HG03469 (cell line): ENCODE results near the gene NEK10.
"Not testable (repeated sequence)": the region's sequence is repeated elsewhere in the genome, so short reads cannot be mapped to it uniquely, and the experiment has no call there.

Source experiments
- ATAC-seq: cut with Tn5 transposase; IDR thresholded peaks from one replicate; pipeline ENCODE4 v1.9.1; 2021; ENCODE audit warnings: mild to moderate bottlenecking, moderate library complexity, moderate number of reproducible peaks; ENCODE audit not compliant: unreplicated experiment

The NEK10 gene

DNA sequence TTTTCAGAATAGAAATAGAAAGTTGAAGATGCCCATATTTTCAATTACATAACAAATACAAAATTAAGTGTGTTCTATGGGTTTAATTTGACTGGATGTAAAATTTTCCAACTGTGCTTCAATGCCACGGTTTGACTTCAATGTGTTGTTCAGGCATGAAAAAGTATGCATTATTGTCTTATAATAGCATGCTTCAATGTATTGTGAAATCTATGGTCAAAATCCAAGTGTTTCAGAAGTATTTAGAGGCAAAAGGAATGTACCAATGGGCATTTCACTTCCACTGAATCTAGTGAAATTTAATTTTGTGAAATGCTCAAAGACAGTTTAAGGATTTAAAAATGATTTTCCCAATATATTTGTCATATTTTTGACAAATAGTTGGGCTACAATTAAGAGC lies 16.0 kb downstream of the NEK10 start:
- ATAC-seq: no peak

DNA sequence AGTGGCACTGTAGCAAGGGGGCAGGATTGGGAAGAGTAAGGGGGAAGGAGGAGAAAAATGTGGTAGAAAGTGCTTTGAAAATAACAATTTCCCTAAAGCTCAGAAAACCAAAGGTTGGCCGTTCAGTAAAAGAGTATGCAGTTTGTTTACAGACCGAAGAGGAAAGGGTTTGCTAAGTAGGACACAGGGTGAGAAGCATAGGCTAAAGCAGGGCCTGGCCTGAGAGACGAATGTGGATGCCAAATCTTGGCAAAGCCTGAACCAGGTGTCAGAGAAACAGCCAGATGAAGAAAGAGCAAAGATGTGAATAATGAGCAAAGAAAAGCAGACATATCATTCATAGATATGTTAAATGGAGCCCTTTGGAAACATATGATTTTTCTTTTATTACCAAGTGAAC lies 17.1 kb downstream of the NEK10 start:
- ATAC-seq: no peak

DNA sequence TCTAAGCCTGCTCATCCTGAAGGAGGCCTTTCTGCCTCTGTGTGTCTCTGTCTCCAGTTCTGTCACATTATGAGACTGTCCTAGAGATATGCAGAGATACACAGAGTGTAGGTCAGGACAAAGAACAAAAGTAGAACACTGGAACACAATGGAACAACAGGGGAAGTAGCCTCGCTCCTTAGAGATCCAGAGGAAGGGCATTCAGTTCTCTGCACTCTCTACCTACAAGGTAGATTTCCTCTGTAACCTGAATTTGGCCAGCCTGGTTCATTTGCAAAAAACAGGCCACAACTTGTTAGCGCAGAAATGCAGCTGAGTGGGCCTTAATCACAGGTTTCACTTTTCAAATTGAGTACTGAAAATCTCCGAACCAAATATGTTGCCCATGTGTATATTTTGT lies 19.4 kb downstream of the NEK10 start:
- ATAC-seq: peak; percentile 60

DNA sequence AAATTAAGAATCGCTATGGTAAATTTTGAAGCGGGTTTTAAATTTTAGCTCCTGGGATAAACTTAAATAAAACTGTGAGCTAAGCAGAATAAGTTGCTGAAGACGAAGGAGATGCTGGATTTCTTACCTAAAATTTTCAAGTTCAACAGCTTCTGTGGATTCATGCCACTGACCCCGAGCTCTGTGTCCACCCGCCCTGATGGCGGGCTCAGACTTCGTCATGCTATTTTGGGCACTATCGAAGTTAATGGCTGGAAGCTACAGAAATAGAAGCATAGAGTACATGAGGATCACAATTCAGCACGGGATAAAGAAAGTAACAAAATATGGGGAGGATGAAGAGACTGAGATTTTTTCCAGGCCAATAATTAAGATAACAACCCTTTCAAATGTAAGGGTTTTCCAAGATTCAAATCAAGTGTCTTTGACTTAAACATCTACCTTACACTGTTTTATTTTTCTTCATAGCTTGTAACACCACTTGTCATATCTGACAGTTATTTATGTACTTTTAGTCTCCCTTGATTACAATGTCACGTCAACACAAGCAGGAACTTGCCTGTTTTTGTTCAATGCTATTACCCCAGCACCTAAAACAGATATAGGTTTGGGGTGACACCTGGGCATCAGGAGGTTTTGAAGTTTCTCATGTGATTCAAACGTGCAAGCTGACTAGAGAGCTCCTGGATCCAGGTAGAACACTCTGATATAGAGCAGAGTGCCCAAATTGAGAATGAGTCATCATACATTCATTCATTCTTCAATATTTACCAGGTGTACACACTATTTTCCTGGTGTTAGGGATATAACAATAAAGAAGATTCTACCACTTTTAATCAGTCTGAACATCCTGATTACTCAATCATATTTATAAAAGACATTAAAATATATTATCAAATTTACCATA lies 23.0 kb downstream of the NEK10 start:
- ATAC-seq: no peak

DNA sequence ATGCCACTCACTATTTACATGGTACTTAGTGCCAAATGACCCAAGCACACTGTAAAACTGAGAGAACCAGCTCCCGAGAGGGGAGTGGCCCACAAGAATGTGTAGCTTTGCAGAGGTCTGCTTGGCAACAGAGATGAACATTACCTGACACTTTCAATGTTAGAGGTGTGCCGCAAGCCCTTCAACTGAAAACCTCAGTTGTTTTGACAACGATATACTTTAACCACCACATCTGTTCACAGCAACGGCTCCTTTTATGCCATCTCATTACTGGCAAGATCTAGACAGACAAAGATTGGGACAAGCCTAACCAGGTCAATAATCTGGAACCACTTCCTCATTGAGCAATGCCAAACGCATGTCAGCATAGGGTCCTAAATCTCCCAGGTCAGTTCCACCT lies 23.7 kb downstream of the NEK10 start:
- ATAC-seq: no peak

DNA sequence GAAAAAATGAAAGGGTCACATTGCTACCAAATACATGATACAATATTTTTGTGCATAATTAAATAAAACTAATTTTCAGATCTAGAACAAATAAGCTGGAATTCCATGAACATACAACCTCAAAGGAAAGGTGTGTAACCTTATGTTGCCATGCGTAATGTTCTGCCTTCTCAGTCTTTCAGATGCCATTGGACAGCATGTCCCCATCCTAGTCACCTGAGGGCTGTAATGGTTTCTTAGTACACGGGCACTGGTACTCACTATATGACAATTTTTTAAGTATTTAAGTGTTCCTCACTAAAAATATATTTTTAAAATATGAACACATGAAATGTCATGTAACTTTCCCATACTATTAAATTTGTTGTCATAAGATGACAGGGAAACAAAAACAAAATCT lies 24.1 kb downstream of the NEK10 start:
- ATAC-seq: no peak

DNA sequence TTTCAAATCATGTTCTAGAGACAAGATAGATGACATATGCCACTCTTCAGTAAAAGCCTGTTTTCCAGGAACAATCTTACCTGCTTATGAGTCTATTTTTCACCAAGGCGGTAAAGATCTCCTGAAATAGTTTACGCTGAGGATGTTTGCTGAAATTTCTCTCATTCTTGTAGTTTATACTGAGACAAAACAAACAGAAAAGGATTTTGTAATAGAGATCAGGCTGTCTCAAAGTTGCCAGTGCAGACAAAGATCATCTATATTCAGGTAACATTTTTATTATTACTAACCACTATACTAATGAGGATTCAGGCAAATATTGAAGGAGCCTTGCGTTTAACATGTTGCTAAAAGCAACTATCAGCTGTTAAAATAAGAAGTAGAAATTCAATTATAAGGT lies 25.0 kb downstream of the NEK10 start:
- ATAC-seq: no peak

DNA sequence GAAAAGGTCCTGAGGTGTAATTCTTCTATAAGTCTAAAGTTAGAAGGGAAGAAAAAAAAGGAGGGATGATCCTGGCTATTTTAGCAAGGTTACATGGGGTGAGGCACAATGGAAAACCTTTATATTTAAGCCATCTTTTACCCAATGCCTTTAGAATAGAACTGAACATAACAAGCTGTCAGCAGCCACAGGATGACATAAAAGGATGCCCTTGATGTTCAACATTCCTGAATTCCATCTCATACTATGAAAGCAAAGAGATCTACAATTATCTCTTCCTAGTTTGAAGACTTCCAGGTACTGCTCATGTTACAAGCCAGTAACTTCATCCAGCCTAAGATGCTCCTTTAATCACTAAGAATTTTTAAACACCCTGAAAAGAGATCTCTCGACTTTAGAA lies 26.9 kb downstream of the NEK10 start:
- no peak for ATAC-seq

DNA sequence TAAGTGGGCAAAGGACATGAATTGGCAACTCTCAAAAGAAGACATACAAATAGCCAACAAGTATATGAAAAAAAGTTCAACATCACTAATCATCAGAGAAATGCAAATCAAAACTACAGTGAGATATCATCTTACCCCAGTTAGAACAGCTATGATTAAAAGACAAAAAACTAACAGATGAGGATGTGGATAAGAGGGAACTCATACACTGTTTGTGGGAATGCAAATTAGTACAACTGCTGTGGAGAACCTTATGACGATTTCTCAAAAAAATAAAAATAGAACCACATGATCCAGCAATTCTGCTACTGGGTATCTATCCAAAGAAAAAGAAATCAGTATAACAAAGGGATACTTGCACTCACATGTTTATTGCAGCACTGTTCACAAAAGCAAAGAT lies 28.6 kb downstream of the NEK10 start:
- peak; percentile 82 for ATAC-seq

DNA sequence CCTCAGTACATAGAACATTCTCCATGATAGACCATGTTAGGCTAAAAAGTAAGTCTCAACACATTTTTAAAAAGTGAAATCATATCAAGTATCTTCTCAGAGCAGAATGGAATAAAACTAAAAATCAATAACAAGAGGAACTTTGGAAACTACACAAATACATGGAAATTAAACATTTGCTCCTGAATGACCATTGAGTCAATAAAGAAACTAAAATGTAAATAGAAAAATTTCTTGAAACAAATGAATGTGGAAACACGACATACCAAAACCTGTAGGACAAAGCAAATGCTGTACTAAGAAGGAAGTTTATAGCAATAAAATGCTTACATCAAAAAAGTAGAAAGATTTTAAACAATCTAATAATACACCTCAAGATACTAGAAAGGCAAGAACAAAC lies 33.6 kb downstream of the NEK10 start:
- ATAC-seq: no peak

DNA sequence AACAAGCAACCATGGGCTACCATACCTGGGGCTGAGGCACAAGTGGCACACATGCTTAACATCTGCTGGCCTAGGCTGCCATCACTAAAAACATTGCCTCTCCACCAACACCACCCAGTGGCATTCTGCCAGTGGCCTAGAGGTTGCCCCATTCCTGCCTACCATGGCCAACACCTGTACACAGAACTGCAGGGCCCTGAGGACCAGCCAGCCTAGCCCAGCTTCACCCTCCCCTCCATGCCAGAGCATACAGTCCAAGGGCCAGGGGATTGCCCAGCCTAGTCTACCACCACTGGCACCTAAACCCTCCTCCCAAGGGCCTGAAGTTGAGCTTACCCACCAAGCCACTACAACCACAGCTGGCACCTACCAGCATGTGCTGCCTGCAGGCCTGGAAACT lies 35.3 kb downstream of the NEK10 start:
- ATAC-seq: no peak

DNA sequence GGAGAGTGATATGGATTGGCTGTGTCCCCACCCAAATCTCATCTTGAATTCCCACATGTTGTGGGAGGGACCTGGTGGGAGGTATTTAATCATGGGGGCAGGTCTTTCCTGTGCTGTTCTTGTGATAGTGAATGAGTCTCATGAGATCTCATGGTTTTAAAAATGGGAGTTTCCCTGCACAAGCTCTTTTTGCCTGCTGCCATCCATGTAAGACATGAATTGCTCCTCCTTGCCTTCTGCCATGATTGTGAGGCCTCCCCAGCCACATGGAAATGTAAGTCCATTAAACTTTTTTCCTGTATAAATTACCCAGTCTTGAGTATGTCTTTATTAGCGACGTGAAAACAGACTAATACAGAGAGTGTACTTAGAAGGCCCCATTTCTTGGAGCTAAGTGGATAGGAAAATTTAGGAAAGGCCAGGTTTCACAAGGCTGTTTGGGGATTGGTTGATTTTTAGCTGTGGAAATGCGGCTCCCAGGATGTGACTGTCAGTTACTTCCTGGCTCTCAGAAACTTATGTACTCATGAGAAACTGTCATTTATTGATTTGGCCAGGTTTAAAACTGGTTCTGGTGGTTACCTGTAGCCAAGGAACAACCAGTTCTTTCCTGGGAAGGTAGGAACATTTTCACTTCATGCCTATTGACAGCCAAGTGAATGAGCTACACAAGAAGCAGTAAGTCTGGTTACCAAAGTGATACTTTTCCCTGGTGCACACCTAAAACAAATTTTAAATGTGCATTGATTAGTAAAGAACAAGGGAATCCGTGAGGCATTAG lies 40.0 kb downstream of the NEK10 start:
- not testable (repeated sequence) for ATAC-seq

DNA sequence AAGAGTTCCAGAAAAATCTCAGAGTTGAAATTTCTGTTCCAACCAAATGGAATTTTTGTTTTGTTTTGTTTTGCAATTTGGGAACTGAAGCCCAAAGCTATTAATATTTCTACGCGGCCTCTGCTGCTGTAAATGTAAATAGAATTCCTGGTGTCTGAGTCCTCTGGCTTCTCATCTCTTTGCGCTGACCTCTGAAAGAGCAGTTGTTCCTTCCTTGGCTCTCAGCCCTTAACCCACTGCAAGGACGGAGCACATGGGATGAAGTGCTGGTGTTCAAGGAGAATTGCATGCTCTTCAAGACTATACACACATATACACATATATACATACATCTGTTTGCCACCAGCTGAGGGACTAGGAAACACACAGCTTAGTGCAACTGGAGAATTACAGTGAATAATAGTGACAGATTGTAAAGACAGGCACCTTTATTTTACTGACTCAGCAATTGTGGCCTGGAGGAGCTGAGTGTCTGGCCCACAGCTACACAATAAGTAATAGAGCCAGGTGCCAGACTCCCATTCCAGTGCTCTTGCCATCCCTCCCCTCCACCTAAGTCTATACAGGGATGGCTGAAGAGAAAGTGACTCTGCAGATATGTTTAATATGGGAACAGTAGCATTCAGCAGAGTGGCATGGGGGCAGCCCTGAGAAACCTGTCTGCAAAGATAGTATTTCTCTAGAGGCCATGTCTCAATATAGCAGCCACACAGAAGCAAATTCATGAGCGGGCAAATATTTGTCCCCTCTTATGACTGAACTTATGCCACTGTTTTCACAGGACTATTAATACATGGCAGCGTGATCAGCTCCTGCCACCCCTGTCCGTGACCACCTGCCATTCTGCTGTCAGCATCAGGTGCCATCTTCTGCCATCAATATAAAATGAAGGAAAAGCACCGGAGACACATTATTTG lies 42.3 kb downstream of the NEK10 start:
- no peak for ATAC-seq

DNA sequence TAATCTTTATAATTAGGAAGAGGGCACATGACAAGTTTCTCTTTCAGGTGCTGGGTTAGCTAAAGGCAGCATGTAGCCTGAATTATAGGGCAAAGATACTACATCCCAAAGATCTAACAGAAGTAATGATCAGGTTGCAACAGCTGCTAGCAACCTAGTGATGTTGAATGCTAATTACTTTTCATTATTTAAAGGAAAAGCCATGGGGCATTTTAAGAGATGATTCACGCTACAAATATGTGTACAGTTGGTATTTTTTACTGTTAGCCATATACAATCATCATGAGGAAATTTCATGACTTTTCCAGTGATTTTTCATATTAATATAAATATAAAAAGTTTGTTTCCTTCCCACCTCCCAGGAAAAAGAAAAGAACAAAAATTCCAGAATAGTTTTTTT lies 43.0 kb downstream of the NEK10 start:
- no peak for ATAC-seq

DNA sequence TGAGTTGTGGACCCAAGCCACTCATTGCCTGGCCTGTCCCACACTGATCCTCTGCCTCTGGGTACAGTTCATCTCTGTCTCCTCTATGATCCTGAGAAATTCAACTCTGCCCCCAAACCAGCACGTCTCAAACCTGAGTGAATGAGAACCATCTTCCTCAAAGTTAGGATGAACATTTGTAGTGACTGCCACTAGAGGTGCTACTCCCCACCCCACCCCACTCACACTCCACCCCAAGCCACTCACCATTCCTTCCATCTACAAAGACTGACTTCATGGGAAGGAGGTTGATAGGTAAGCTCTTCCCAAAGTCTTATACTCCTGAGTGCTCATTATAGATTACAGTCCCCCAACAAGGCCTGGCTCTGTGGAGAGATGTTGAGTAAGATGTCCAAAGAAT lies 43.8 kb downstream of the NEK10 start:
- ATAC-seq: no peak

DNA sequence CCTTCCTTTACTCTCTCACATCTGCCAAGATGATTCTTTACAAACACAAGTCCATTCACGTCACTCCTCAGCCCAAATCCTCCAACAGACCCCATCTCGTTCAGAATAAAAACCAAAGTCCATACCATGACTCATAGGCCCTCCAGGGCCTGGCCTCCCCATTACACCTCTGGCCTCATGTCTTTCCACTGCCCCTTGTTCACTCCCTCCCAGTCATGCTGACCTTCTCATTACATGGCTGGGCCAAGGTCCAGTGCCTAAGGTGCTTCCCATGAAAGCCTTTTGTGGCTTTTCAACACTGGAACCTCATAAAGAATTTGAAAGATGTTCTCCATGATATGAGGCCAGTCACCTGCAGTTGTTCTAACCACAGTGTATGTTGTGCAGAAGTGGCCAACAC lies 44.5 kb downstream of the NEK10 start:
- no peak for ATAC-seq

DNA sequence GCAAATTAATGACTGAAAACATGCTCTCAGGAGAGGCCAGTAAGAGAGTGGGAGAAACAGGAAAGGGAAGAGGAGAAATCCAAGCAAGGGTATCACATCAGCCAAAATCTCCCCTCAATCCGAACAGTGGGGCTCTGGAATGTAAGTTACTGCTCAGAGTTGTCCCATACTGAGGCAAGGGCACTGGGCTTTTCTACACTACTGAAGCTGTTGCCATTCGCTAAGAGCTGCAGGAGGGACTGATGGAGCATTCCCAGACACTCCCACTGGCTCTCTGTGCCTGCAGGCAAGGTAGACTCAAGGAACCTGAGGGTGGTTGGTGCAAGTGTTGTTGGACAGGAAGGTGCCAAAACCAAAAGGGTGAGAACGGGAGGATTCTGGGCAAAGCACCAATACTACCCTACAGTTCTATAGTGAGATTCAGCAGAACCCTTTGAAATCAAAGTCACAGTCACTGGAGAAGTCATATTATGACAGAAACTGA lies 46.1 kb downstream of the NEK10 start:
- no peak for ATAC-seq

DNA sequence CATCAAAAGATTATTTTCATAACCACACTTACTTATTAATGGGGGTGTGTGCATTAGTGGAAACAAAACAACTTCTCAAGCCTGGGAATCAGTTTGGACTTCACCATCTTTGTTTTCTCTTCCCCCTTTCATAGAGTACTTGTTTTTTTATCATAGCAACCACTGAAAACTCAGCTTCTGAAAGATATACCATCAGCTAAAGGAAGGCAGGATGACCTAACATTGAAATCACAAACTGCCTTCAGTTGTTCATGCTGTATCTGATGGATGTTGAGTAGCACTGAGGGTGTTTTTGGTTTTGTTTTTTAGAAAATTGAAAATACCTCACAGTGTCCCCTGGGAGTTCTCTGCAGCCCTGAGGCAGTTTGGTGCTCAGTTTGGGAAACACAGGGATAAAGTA lies 46.5 kb downstream of the NEK10 start:
- no peak for ATAC-seq

DNA sequence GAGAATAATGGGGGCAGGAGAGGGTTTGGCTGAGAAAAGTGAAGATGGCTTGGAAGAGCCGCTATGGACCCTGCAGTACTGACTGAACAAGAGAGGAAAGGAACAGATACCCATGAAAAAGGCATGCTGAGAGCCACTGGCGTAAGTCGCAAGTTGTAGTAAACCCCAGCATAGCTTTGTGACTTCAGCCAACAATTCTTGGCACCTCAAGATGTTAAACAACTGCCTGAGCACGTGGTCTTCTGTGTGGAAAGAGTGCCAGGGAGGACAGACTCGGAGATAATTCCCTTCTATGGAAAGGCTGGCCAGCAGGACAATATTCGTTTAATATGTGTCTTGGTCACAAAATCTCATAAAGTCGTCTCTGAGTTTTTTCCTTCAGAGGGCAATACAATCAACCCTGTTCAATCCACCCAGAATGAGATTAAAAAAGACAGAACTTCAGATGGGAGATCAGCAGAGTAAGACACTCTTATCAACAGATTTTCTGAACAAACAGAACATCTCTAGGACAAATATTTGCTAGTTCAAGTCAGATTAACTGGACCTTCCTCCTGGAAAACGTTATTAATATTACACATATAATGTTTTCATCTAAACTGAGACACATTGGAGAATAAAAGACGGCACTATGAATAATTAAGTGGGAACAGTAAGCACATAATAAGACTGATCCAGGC lies 49.2 kb downstream of the NEK10 start:
- no peak for ATAC-seq

DNA sequence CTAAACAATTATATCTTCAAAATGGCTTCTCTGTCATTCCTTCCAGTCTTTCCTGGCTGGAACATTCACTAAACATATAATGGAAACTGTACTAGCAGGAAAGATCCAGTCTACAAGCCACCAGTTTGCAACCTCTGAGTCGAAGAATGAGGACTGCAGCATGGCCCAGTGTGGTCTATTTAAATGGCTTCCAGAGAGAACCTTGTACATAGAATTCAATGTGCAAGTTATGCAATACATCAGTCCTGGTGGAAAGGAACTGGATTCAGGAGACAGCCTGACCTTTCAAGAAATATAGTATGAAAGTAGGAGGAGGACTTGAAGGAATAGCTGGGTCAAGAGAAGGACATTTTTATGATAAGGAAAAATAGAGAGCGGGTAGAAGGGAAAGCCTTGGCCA lies 49.9 kb downstream of the NEK10 start:
- ATAC-seq: no peak
